Measurements from ENCODE around the gene COL5A1.

Gene COL5A1

DNA sequence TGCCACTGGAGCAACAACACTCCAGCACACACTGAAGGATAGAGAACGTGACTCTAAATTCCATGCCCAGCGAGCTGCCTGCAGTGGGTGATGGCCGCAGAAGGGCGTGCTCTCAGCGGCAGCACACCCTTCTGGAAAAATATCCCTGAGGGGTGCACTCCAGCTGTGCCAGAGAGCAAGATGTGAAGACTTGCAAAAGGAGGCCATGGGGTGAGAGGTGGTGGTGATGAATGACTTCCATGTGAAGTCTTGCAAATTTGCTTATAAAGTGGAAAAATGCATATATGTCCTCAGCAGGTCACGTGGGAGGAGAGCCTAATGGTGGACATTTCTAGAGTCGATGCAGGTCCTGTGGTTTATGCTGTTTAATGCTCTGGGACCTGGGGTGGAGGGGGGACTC is 39.8 kb upstream of the COL5A1 start:
- Mint-ChIP-seq H3K27ac (no peak overlapping the region), H3K36me3 (no peaks in the 10 kb centered on the region), H3K27me3 (peaks cover 4% of the 10 kb centered on the region), H3K4me3 (no peak overlapping the region), H3K9me3 (no peaks in the 10 kb centered on the region), H3K4me1 (no peaks in the 10 kb centered on the region)
- DNase-seq (ENCODE audit: low spot score in 2 of 2), result peak in 1 of 2 donors; percentile 2
- no peak for ATAC-seq (ENCODE audit: low read depth)

DNA sequence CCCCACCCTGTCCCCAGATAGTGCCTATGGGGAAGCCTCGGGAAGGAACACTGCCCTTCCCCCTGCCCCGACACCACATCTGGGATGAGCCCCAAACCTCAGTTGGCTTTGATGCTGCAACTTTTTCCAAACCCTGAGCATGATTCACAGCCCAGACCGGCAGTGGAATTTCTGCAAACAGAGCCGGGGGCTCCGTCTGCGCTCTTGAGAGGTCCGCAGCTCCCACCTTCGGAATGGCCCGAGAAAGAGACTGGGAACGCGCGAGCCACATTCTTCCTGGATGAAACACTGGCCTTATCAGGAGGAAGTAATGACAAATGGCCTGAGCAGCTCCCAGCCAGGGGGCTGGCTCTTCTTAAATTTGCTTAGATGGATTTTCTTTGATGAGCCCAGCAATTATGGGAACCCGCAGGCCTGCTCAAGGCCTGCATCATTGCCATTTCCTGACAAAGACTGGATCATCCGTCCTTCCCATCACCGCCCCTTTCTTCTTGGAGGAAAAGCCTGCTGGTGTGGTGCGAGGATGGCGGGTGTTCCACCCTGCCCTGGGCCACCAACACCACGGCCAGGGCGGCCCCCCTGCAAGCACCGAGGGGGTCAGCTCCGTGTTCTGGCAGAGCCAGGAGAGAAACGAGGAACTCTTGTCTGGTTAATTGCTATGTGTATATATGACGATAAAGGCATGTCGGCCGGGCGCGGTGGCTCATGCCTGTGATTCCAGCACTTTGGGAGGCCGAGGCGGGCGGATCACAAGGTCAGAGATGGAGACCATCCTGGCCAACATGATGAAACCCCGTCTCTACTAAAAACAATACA is 38.8 kb upstream of the COL5A1 start:
- Mint-ChIP-seq H3K4me1 (no peaks in the 10 kb centered on the region), H3K4me3 (no peak overlapping the region), H3K9me3 (no peaks in the 10 kb centered on the region), H3K27ac (no peak overlapping the region), H3K27me3 (peaks cover 4% of the 10 kb centered on the region), H3K36me3 (no peaks in the 10 kb centered on the region)
- peak in 1 of 2 donors; percentile 6 for DNase-seq (ENCODE audit: low spot score in 2 of 2)
- ATAC-seq (ENCODE audit: low read depth), result no peak

DNA sequence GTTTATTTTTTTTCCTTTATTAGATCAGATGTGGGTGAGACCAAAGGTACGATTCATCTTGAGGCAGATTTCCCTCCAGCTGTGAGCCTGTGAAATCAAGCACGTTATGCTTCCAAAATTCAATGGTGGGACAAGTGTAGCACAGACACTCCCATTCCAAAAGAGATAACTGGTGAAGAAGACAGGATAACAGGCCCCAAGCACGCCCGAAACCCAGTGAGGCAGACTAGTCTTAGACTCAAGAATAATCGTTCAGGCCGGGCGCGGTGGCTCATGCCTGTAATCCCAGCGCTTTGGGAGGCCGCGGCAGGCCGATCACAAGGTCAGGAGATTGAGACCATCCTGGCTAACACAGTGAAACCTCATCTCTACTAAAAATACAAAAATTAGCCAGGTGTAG is 36.8 kb upstream of the COL5A1 start:
- Mint-ChIP-seq H3K36me3 (no peaks in the 10 kb centered on the region), H3K4me1 (no peaks in the 10 kb centered on the region), H3K9me3 (no peaks in the 10 kb centered on the region), H3K4me3 (no peak overlapping the region), H3K27ac (no peak overlapping the region), H3K27me3 (peaks cover 4% of the 10 kb centered on the region)
- DNase-seq (ENCODE audit: low spot score in 2 of 2) (no peak), ATAC-seq (ENCODE audit: low read depth) (no peak)

DNA sequence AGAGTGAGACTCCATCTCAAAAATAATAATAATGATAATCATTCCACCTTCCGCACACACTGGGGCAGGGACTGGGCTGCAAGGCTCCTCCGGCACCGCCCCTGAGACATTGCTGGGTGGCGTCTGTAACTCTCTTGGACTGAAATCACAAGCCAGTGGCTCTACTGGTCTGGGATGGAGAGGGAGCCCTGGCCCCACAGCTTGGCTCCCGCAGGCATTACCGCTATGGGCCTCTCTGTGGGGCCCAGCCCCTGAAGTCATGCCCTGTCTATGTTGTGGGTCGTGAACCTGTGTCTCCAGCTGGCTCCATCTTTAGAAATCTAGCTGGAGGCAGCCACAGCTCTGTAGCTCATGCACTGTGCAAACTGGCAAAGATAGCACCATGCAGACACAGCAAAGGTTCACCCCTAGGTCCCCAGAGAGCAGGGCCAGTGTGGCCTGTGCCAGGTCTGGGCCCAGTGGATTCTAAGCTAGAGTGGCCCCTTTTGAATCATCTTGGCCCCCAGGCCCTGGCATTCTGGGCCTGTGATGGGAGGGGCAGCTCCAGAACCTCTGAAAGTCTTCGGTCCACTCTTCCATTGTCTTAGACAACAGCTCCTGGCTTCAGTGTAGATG is 36.1 kb upstream of the COL5A1 start:
- Mint-ChIP-seq H3K9me3 (no peaks in the 10 kb centered on the region), H3K27me3 (peaks cover 4% of the 10 kb centered on the region), H3K4me1 (no peaks in the 10 kb centered on the region), H3K27ac (no peak overlapping the region), H3K36me3 (no peaks in the 10 kb centered on the region), H3K4me3 (no peak overlapping the region)
- DNase-seq (ENCODE audit: low spot score in 2 of 2) (no peak), ATAC-seq (ENCODE audit: low read depth) (no peak)

DNA sequence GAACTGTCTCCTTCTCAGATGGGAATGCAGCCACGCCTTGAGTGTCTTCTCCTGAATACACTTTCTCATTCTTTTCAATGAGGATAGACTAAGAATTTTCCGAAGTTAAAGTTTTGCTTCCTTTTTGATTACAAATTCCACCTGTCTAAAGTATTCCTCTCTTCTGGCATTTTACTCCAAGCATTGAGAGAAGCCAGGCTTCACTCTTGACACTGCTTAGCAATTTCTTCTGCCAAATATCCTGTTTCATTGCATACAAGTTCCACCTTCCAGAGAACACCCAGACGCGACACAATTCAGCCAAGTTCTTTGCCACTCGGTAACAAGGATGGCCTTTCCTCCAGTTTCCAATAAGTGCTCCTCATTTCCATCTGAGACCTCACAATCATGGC is 35.6 kb upstream of the COL5A1 start:
- no peak for DNase-seq (ENCODE audit: low spot score in 2 of 2)
- Mint-ChIP-seq H3K36me3 (no peaks in the 10 kb centered on the region), H3K4me1 (no peaks in the 10 kb centered on the region), H3K9me3 (no peaks in the 10 kb centered on the region), H3K27me3 (peaks cover 4% of the 10 kb centered on the region), H3K4me3 (no peak overlapping the region), H3K27ac (no peak overlapping the region)
- no peak for ATAC-seq (ENCODE audit: low read depth)

DNA sequence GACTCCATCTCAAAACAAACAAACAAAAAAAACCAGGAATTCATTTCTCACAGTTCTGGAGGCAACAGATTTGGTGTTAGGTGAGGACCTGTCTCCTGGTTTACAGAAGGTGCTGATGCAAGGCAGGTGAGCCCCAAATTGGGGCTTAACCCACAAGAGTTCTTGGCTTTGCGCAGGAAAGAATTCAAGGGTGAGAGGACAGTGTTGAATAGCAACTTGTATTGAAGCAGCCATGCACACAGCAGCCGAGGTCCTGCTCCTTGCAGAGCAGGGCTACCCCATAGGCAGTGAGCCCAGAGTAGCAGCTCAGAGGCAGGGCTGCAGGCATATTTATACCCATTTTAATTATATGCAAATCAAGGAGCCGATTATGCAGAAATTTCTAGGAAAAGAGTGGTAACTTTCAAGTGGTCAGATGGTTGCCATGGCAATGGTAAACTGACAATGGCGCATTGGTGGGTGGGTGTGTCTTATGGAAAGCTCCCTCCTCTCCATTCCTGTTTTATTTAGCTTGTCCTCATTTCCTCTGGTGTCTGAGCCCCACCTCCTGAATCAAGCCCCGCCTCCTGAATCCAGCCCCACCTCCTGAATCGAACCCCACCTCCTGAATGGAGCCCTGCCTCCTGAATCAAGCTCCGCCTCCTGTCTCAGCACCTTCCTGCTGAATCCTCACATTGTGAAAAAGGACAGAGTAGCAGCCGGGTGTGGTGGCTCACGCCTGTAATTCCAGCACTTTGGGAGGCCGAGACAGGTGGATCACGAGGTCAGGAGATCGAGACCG is 34.5 kb upstream of the COL5A1 start:
- peaks cover 6% of the 10 kb centered on the region for H3K9me3 Mint-ChIP-seq
- H3K27me3 Mint-ChIP-seq, result peaks cover 3% of the 10 kb centered on the region
- H3K4me1 Mint-ChIP-seq, result no peaks in the 10 kb centered on the region
- H3K36me3 Mint-ChIP-seq, result peaks cover 2% of the 10 kb centered on the region
- no peak overlapping the region for H3K27ac Mint-ChIP-seq
- no peak overlapping the region for H3K4me3 Mint-ChIP-seq
- no peak for DNase-seq (ENCODE audit: low spot score in 2 of 2)
- no peak for ATAC-seq (ENCODE audit: low read depth)

DNA sequence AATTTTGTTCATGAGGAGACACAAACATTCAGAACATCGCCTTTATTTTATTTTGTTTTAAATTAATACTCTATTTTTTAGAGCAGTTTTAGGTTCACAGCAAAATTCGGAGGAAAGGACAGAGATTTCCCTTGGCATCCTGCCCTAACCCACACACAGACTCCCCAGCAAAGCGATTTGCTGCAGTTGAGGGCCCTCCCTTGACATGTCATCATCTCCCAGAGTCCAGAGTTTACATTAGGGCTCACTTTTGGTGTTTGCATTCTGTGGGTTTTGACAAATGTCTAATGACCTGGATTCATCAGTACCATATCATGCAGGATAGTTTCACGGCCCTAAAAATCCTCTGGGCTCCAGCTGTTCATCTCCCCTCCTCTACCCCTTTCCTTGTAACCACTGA is 33.6 kb upstream of the COL5A1 start:
- Mint-ChIP-seq H3K4me1 (no peaks in the 10 kb centered on the region), H3K36me3 (peaks cover 2% of the 10 kb centered on the region), H3K27me3 (peaks cover 3% of the 10 kb centered on the region), H3K9me3 (peaks cover 10% of the 10 kb centered on the region), H3K4me3 (no peak overlapping the region), H3K27ac (no peak overlapping the region)
- DNase-seq (ENCODE audit: low spot score in 2 of 2), result no peak
- ATAC-seq (ENCODE audit: low read depth), result no peak

DNA sequence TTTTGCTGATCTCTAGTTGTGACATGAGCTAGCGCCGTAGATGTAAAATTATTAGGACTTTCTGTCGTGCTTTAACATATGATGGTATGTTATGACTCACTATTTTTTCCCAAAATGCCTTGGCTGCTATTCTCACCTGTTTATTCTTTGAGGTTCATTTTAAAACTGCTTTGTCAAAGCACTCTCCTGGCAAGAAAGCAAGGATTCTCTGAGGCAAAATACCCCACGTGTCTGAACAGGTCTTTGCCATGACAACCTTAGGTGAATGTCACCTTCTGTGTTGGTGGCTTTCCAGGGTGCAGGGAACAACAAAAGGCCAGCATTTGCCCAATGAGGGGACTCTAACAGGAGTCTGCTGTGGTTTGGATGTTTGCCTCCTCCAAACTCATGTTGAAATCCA is 30.6 kb upstream of the COL5A1 start:
- DNase-seq (ENCODE audit: low spot score in 2 of 2), result no peak
- no peak for ATAC-seq (ENCODE audit: low read depth)
- H3K9me3 Mint-ChIP-seq, result peaks cover 12% of the 10 kb centered on the region
- H3K4me1 Mint-ChIP-seq, result no peaks in the 10 kb centered on the region
- no peak overlapping the region for H3K4me3 Mint-ChIP-seq
- H3K27me3 Mint-ChIP-seq, result peaks cover 3% of the 10 kb centered on the region
- peaks cover 2% of the 10 kb centered on the region for H3K36me3 Mint-ChIP-seq
- no peak overlapping the region for H3K27ac Mint-ChIP-seq

DNA sequence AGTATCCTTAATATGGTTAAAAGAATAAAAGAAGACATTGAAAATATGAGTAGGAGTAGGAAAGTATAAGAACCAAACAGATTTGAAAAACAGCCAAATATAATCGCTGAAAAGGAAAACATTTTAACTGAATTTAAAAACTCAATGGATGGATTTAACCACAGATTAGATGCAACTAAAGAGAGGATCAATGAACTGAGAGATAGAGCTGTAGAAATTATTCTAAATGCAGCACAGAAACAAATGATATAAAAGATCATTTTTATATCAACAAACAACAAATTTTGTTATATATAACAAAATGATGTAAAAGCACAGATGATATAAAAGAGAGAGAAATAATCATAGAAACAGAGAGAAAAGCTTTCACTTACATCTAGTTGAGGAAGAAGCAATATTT is 29.3 kb upstream of the COL5A1 start:
- DNase-seq (ENCODE audit: low spot score in 2 of 2), result no peak
- Mint-ChIP-seq H3K4me3 (no peak overlapping the region), H3K27me3 (no peaks in the 10 kb centered on the region), H3K27ac (no peak overlapping the region), H3K36me3 (peaks cover 2% of the 10 kb centered on the region), H3K9me3 (peaks cover 12% of the 10 kb centered on the region), H3K4me1 (no peaks in the 10 kb centered on the region)
- ATAC-seq (ENCODE audit: low read depth), result no peak

DNA sequence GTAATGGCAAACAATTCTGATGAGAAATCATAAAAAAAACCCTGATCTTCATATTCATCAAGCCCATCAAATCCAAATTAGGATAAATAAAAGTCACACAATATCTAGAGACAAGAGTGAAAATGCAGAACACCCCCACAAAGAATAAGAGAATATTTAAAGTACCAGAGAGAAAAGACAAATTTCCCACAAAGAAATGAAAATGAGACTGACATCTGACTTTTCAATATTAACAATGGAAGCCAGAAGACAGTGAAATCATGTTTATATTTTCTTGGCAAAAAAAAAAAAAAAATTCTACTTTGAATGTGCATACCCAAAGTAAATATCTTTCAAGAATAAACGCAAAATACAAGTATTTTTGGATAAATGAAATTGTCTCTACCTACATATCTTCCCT is 28.9 kb upstream of the COL5A1 start:
- Mint-ChIP-seq H3K27me3 (no peaks in the 10 kb centered on the region), H3K27ac (no peak overlapping the region), H3K36me3 (peaks cover 2% of the 10 kb centered on the region), H3K4me1 (no peaks in the 10 kb centered on the region), H3K9me3 (peaks cover 12% of the 10 kb centered on the region), H3K4me3 (no peak overlapping the region)
- DNase-seq (ENCODE audit: low spot score in 2 of 2) (no peak), ATAC-seq (ENCODE audit: low read depth) (no peak)

DNA sequence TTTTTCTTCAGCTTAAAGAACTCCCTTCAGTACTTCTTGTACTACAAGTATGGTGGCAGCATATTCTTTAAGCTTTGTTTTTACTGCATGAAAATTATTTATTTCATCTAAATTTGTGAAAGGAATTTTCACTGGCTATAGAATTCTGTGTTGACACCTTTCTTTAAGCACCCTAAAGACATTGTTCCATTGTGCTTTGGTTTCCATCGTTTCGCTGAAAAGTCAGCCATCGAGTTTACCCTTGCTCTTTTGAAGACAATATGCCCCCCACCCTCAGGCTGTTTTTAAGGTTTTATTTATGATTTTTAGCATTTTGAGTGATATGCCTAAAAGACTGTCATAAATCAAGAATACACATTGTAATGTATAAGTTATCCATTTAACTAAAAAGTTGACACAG is 27.3 kb upstream of the COL5A1 start:
- H3K4me3 Mint-ChIP-seq, result no peak overlapping the region
- H3K27ac Mint-ChIP-seq, result no peak overlapping the region
- H3K9me3 Mint-ChIP-seq, result peaks cover 12% of the 10 kb centered on the region
- ATAC-seq (ENCODE audit: low read depth), result no peak
- H3K27me3 Mint-ChIP-seq, result no peaks in the 10 kb centered on the region
- H3K36me3 Mint-ChIP-seq, result peaks cover 2% of the 10 kb centered on the region
- DNase-seq (ENCODE audit: low spot score in 2 of 2), result no peak
- no peaks in the 10 kb centered on the region for H3K4me1 Mint-ChIP-seq

DNA sequence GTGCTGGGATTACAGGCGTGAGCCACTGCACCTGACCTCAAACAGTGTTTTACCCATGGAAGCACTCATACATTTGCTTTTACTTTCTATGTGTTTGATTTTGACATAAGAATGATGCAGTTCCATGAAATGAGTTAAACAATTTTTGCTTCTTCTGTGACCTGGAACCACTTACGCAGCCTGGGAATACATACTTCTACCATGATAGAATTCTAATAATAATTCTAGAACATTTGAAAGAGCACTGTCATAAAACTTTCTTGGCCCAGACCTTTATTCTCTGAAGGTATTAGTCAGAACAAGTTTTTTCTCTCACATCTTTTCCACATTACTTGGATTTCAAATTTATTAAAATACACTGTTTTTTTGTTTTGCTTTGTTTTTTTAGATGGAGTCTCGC is 25.3 kb upstream of the COL5A1 start:
- H3K9me3 Mint-ChIP-seq, result peaks cover 12% of the 10 kb centered on the region
- no peak for DNase-seq (ENCODE audit: low spot score in 2 of 2)
- H3K27ac Mint-ChIP-seq, result no peak overlapping the region
- H3K36me3 Mint-ChIP-seq, result peaks cover under 1% of the 10 kb centered on the region
- H3K4me3 Mint-ChIP-seq, result no peak overlapping the region
- H3K27me3 Mint-ChIP-seq, result no peaks in the 10 kb centered on the region
- H3K4me1 Mint-ChIP-seq, result no peaks in the 10 kb centered on the region
- ATAC-seq (ENCODE audit: low read depth), result no peak

DNA sequence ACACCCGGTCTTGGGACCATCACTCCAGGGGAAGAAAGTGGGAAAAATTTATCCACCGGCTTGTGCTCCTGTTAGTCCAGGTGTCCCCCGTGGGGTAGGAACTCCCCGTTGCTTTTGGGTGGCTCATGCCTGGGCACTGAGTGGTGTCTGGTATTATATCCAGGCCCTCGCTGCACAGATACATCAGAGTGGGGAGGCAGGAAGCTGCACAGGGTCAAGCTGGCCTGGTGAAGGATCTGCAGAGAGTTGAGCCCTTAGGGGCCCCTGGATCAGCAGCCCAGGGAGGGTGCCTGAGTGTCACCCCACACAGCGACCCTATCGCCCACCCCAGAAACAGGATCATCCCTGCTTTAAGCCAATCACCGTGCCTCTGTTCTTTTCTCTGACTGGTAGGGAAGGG is 24.4 kb upstream of the COL5A1 start:
- H3K4me3 Mint-ChIP-seq, result no peak overlapping the region
- peaks cover under 1% of the 10 kb centered on the region for H3K4me1 Mint-ChIP-seq
- H3K36me3 Mint-ChIP-seq, result no peaks in the 10 kb centered on the region
- peaks cover 3% of the 10 kb centered on the region for H3K27me3 Mint-ChIP-seq
- H3K27ac Mint-ChIP-seq, result no peak overlapping the region
- DNase-seq (ENCODE audit: low spot score in 2 of 2), result no peak
- H3K9me3 Mint-ChIP-seq, result peaks cover 5% of the 10 kb centered on the region
- ATAC-seq (ENCODE audit: low read depth), result no peak

DNA sequence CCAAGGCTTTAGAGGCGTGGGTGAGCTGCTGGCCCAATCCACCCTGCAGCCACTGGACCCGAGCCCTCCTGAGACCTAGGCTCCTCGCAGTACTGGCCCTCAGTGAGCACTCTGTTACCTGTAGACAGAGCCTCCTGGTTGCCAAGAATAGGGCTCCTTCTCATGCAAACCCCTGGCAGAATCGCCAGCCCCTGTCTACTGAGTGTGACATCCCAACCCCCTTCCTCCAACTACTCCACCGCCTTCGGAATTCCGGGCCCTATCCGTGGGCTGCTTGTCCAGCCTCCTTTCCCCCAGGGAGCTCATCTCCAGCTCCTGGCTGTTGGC is 23.8 kb upstream of the COL5A1 start:
- DNase-seq (ENCODE audit: low spot score in 2 of 2) (no peak), ATAC-seq (ENCODE audit: low read depth) (no peak)
- Mint-ChIP-seq H3K27me3 (peaks cover 6% of the 10 kb centered on the region), H3K4me1 (peaks cover 4% of the 10 kb centered on the region), H3K9me3 (peaks cover 3% of the 10 kb centered on the region), H3K36me3 (no peaks in the 10 kb centered on the region), H3K4me3 (no peak overlapping the region), H3K27ac (no peak overlapping the region)
